SJCRH30 (cell line): ENCODE results near the gene ELAPOR1. TPM values are rescaled to one million over a fixed set of nuclear protein-coding genes. Genes with fewer than 3 reads are reported as not detected.
"Not testable (repeated sequence)": the region's sequence is repeated elsewhere in the genome, so short reads cannot be mapped to it uniquely, and the experiment has no call there.

Experiments used
- DNase-seq, 2 experiments: peaks; one replicate each; pipeline ENCODE4 v3.0.0-alpha.2; 2015 to 2020
- H3K27ac ChIP-seq: fragments of 250-450 bp; sonication (Bioruptor Pico); 2 replicates; pipeline ENCODE4 v1.5.1; 2020; ENCODE audit warnings: mild to moderate bottlenecking, moderate library complexity
- H3K27me3 ChIP-seq: fragments of 250-450 bp; sonication (Bioruptor Pico); 2 replicates; pipeline ENCODE4 v1.5.1; 2020; ENCODE audit warnings: mild to moderate bottlenecking, moderate library complexity
- H3K36me3 ChIP-seq: fragments of 250-450 bp; sonication (Bioruptor Pico); 2 replicates; pipeline ENCODE4 v1.5.1; 2020; ENCODE audit warnings: mild to moderate bottlenecking, moderate library complexity
- H3K4me1 ChIP-seq: fragments of 250-450 bp; sonication (Bioruptor Pico); 2 replicates; pipeline ENCODE4 v1.5.1; 2020; ENCODE audit warnings: mild to moderate bottlenecking, moderate library complexity
- H3K4me3 ChIP-seq: fragments of 250-450 bp; sonication (Bioruptor Pico); 2 replicates; pipeline ENCODE4 v1.5.1; 2020; ENCODE audit warnings: mild to moderate bottlenecking, moderate library complexity
- H3K9me3 ChIP-seq: fragments of 250-450 bp; sonication (Bioruptor Pico); replicated peaks from 2 replicates; pipeline ENCODE4 v1.5.1; 2020; ENCODE audit warnings: mild to moderate bottlenecking, moderate library complexity
- total RNA-seq: library from RNA; depleted of rRNA; stranded (reverse); fragments of >200 nt; shearing (Covaris generic); gene quantifications from 2 replicates; pipeline ENCODE4 v1.2.3, GENCODE V29; 2014

ELAPOR1 gene
- total RNA-seq, 1 experiment from 2014 or later, result not detected

DNA sequence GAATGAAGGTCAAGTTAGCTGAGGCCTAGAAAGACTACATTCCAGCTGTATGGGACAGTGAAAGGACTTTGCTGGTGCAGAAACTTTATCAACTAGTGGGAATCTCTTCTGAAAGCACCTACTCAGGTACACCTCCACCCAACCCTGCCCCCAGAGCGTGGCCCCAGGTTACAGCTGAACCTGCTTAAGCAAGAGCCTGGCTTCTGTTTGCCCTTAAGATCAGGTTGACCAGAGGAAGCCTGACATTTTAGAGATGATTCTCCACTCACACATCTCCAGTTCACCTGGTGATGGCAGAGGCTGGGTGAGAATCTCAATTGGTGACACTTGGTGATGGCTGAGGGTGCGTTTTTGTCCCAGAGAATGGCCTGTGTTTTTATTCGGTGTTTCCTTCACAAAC, 24.0 kb downstream of the ELAPOR1 start:
- Histone ChIP-seq H3K27ac (no peak overlapping the region), H3K4me1 (no peaks in the 10 kb centered on the region), H3K36me3 (no peaks in the 10 kb centered on the region), H3K4me3 (no peak overlapping the region), H3K9me3 (no peaks in the 10 kb centered on the region), H3K27me3 (no peaks in the 10 kb centered on the region)
- no peak for DNase-seq

DNA sequence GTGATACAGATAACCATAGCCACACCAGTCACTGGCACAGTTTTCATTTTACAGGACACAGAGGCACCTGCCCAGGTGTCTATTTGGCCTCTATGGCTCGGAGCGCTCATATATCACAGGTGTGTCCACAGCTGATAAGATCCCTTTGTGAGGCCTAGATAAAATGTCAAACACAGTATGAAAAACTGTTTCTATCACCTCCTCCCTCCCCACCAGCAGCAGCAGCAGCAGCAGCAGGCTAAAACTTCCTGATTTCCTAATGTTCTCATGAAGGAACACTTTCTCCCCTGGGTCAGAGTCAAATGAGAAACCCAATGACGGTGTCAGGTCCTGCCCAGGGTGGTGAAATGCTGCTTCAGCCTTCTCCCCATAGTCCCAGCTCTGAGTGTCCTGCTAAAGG, 24.4 kb downstream of the ELAPOR1 start:
- no peaks in the 10 kb centered on the region for H3K9me3 ChIP-seq
- H3K27me3 ChIP-seq, result no peaks in the 10 kb centered on the region
- no peaks in the 10 kb centered on the region for H3K36me3 ChIP-seq
- H3K4me3 ChIP-seq, result no peak overlapping the region
- no peak for DNase-seq
- H3K4me1 ChIP-seq, result no peaks in the 10 kb centered on the region
- no peak overlapping the region for H3K27ac ChIP-seq

DNA sequence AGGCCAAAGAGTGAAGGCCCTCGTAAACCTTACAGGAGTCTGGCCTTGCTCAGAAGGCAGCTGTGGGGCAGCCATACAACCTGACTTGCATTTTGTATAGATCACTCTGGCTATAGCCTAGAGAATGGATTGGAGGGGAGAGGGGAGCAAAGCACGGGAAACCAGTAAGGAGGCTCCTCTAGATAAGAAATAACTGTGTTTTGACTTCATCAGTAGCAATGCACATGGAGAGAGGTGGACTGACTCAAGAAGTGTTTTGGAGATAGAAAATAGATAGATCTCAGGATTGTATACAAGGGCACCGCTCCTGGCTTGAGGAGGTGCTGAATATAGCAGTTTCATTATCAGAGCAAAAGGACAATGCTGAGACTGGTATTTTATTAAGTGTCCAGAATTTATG, 26.5 kb downstream of the ELAPOR1 start:
- Histone ChIP-seq H3K4me3 (no peak overlapping the region), H3K27ac (no peak overlapping the region), H3K36me3 (no peaks in the 10 kb centered on the region), H3K9me3 (no peaks in the 10 kb centered on the region), H3K27me3 (no peaks in the 10 kb centered on the region), H3K4me1 (no peaks in the 10 kb centered on the region)
- no peak for DNase-seq

DNA sequence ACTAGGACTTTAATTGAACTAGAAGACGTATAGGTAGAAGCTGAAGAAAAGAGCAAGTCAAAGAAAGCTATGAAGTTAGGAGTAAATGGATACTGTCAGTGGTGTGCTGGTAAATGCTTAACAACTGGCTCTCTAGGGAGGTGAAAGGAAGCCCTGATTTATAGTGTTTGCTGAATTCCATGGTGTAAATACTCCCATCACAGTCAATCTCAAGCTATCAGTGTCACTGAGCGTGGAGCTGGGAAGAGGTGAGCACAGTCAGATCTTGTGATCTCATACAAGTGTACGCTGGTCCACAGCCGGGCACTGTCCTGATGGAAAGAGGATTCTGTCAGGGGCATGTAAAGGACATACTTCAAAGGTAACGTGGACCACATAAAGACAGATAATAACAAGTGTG, 28.3 kb downstream of the ELAPOR1 start:
- Histone ChIP-seq H3K4me3 (no peak overlapping the region), H3K27ac (no peak overlapping the region), H3K4me1 (no peaks in the 10 kb centered on the region)

DNA sequence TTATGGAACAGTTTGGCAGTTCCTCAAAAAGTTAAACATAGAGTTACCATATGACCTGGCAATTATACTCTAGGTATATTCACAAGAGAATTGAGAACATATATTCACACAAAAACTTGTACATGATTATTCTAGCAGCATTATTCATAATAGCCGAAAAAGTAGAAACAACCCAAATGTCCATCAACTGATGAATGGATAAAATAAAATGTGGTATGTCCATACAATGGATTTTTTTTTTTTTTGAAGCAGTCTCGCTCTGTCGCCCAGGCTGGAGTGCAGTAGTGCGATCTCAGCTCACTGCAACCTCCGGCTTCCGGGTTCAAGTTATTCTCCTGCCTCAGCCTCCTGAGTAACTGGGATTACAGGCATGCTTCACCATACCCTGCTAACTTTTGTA, 28.8 kb downstream of the ELAPOR1 start:
- not testable (repeated sequence) for DNase-seq, H3K9me3 ChIP-seq, H3K4me1 ChIP-seq, H3K27me3 ChIP-seq, H3K36me3 ChIP-seq, H3K27ac ChIP-seq, H3K4me3 ChIP-seq

More for the DNA sequence above, 28.3 kb downstream of the ELAPOR1 start:
- Histone ChIP-seq H3K9me3 (no peaks in the 10 kb centered on the region), H3K27me3 (no peaks in the 10 kb centered on the region), H3K36me3 (no peaks in the 10 kb centered on the region)
- DNase-seq, result no peak

DNA sequence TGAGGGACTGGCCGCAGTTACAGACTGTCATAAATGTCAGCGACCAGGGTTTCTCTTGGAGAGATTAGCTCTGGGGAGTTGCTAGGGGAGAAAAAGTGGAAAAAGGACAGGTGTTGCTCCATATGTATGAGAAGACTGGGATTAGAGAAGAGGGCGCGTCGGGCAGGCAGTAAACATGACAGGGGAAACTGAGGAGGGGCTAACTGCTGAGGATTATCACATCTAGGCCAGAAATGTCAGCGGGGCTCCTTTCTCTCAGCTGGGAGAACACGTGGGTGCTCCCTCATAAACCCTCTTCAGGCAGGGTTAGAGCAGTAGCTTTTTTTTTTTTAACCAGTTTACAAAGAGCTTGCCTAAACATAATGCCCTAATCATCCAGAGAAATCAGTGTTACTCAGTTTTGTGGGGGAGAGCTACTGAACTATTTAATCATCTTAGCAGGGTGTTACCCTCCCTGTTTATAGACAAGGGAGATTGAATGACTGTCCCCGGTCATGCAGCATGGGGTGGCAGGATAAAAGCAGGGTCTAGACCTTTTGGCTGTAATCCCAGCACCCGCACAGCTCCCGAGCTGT, 35.2 kb downstream of the ELAPOR1 start:
- no peak for DNase-seq
- Histone ChIP-seq H3K36me3 (no peaks in the 10 kb centered on the region), H3K4me3 (no peak overlapping the region), H3K27me3 (peaks cover 4% of the 10 kb centered on the region; the same call in 1 of the 2 replicates), H3K27ac (no peak overlapping the region), H3K9me3 (no peaks in the 10 kb centered on the region), H3K4me1 (peaks cover 4% of the 10 kb centered on the region; the same call in 1 of the 2 replicates)

DNA sequence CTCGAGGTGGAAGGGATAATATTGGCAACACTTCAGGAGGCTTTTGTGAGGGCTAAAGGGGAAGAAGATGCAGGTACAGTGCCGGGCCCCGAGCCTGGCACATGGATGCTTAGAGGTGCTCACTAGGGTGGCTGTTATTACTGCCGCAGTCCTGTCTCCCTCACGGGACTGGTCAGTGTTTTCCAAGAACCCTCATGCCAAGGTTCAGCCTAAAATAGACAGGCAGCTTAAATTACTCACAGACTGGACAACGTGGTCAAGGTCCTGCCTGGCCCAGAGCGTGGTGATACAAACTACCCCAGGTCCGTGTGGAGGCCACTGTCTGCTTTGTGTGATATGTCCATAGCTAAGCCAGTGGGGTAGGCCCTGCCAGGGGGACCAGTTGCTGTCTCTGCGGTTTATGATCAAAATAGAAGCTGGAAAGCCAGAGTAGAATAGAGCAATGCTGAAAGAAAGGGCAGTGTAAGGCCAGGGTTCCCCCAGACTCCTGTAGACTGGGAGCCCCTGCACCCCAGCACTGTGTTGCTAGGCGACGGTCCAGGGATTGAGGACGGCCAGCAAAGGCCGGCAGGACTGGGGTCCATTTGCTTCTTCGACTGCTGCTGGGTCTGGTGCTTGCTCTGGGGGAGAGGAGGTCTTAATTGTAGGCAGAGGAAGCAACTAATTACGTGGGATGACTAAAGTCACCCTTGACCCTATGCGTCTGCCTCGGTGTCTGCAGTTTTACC, 36.1 kb downstream of the ELAPOR1 start:
- Histone ChIP-seq H3K36me3 (no peaks in the 10 kb centered on the region), H3K9me3 (no peaks in the 10 kb centered on the region), H3K27me3 (peaks cover 4% of the 10 kb centered on the region; the same call in 1 of the 2 replicates), H3K27ac (no peak overlapping the region), H3K4me3 (no peak overlapping the region), H3K4me1 (peaks cover 4% of the 10 kb centered on the region; the same call in 1 of the 2 replicates)
- no peak for DNase-seq

DNA sequence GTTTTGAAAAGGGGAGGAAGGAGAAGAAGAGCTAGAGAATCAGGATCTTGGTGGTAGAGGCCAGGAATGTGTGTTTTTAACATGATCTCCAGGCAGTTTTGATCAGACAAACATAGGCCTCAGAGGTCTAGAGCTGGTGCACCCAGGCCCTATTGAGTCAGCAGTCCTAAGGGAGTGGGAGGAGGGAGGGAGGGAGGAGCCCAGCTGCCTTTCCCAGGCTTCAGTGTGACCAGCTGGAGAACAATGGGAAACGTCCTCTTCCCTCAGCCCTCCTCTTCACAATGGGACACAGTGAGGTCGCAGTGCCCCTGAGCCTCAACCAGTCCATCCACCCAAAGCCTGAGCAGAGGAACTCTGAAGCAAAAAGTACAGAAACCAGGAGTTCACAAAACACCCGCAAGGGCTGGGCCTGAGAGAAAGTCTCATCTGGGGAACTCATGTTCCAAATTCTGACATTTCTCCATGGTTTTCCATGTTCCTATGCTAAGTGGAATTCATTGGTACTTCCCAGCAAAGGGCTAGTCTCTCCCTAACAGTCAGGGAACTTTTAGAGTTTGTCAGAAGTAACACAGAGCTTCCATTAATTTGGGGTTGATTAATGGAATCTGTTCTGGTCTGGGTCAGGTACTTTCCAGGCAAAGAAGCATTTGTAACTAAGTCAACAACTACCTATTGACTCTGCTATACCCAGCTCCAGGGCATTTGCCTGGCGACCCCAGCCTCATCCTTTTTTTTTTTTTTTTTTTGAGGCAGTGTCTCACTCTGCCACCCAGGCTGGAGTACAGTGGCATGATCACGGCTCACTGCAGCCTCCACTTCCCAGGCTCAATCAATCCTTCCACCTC, 37.5 kb downstream of the ELAPOR1 start:
- Histone ChIP-seq H3K9me3 (no peaks in the 10 kb centered on the region), H3K4me3 (no peak overlapping the region), H3K36me3 (no peaks in the 10 kb centered on the region), H3K4me1 (peaks cover 4% of the 10 kb centered on the region; the same call in 1 of the 2 replicates), H3K27ac (no peak overlapping the region), H3K27me3 (peaks cover 4% of the 10 kb centered on the region; the same call in 1 of the 2 replicates)
- DNase-seq, result peak; percentile 10 to 31

DNA sequence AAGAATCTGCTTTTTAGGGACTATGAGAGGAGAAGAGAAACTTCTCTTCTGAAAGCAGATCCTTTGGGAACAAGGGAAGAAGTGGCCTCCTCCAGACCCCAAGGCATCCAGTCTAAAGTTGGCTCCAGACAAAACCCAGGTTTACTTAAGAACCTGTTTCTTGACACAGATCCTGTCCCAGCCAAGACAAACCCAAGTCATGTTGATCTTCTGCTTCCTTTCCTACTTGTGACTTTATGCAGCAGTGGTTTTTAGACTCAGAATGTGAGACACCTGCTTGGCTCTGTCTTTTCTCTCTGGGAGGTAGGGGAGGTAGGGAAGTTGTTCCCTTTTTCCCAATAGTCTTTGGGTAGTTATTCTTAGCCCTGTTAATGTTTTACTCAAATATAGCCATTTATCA, 38.3 kb downstream of the ELAPOR1 start:
- peaks cover 4% of the 10 kb centered on the region; the same call in 1 of the 2 replicates for H3K27me3 ChIP-seq
- no peaks in the 10 kb centered on the region for H3K9me3 ChIP-seq
- no peak for DNase-seq
- no peaks in the 10 kb centered on the region for H3K36me3 ChIP-seq
- H3K4me3 ChIP-seq, result no peak overlapping the region
- no peak overlapping the region for H3K27ac ChIP-seq
- H3K4me1 ChIP-seq, result peaks cover 4% of the 10 kb centered on the region; the same call in 1 of the 2 replicates

DNA sequence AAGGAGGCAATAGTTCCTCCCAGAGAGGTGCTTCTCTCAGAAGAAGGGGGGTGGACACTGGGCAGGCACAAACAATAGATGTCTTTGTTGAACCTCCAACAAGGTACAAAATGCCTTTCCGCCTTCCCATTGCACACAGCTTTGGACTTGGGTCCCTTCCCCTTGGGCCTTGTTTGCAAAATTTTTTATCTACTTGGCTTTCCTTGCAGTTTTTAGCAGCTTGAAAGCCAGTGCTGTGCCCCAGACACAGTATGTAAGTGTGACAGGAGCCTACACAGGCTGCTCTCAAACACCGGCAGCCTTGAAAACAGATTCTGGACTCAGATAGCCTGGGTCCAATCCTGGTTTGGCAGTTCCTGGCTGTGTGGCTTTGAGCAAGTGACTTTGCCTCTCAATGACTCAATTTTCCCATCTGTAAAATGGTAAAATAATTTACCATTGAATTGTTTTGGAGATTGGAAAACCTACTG, 43.0 kb downstream of the ELAPOR1 start:
- no peak overlapping the region for H3K27ac ChIP-seq
- DNase-seq, result no peak

DNA sequence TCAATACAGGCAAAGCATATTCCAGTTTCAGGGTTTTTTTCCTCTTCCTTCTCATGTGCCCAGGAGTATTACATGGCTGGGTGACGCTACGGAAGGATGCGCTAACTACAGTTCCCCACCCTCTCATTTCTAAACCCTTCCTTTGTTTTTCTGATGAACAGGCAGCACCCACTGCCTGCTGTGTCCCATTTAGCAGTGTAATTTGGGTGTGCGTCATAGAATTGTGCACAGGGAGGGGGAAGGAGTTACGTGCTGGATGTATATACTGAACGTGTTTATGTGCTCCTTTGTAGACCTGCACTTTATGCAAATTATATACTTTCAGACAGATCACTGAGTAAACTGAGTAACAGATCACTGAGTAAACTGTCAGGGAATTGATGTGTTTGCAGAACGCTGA, 44.5 kb downstream of the ELAPOR1 start:
- no peak for DNase-seq
- no peaks in the 10 kb centered on the region for H3K9me3 ChIP-seq
- H3K27me3 ChIP-seq, result no peaks in the 10 kb centered on the region
- no peak overlapping the region for H3K4me3 ChIP-seq
- H3K36me3 ChIP-seq, result no peaks in the 10 kb centered on the region
- peaks cover 8% of the 10 kb centered on the region for H3K4me1 ChIP-seq
- H3K27ac ChIP-seq, result no peak overlapping the region

More for the DNA sequence above, 43.0 kb downstream of the ELAPOR1 start:
- Histone ChIP-seq H3K27me3 (no peaks in the 10 kb centered on the region), H3K9me3 (no peaks in the 10 kb centered on the region), H3K4me3 (no peak overlapping the region), H3K36me3 (no peaks in the 10 kb centered on the region), H3K4me1 (peaks cover under 1% of the 10 kb centered on the region; the same call in 1 of the 2 replicates)

DNA sequence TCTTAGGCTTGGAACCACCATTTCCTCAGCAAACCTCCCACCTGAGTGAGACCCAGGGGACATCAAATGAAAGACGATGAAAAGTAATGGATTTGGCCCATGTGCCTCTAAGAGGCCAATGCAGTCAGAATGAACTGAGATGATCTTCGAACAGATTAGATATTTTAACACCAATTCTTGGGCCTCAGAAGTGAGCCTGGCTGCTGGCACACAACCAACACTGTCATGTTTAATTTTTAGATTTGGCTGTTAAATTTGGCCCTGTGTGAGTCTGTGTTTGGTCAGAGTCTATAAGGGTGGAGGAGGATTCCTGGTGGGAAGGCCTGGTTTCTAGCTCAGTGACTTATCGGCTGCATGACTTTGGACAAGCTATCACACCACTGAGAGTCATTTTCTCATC, 45.4 kb downstream of the ELAPOR1 start:
- no peak overlapping the region for H3K27ac ChIP-seq
- no peaks in the 10 kb centered on the region for H3K27me3 ChIP-seq
- no peaks in the 10 kb centered on the region for H3K36me3 ChIP-seq
- H3K4me1 ChIP-seq, result peaks cover 8% of the 10 kb centered on the region
- H3K9me3 ChIP-seq, result no peaks in the 10 kb centered on the region
- no peak overlapping the region for H3K4me3 ChIP-seq
- DNase-seq, result no peak

DNA sequence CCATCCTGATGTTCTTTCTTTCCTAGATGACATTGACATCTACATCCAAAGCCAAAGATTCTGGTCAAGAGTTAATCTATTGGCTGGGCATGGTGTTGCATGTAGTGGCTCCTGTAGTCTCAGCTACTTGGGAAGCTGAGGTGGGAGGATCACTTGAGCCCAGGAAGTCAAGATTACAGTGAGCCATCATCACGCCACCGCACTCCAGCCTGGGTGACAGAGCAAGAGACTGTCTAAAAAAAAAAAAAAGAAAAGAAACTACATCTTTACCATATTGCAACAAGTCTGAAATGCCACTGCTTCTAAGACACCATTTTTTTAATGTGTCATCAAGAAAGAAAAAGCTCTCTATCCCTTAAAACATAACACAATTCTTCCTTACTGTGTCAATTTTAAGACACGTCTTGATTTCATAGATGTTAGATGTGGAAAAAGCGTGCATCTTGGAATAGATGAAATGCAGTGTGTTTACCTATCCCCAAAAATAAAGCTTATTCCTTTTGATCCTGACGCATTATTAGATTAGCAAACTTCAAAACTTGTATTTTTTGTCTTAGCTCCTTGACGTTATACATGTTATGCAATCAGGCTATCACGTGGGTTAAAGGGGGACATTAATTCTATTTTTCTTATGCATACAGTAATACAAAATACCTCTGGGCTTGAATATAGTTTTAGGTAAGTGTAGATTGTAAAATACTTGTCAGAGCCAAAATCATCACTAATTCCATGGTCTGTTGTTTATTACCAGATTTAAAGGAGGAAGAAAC, 46.3 kb downstream of the ELAPOR1 start:
- no peak for DNase-seq
- Histone ChIP-seq H3K27me3 (no peaks in the 10 kb centered on the region), H3K36me3 (no peaks in the 10 kb centered on the region), H3K4me1 (peaks cover 8% of the 10 kb centered on the region), H3K27ac (no peak overlapping the region), H3K9me3 (no peaks in the 10 kb centered on the region), H3K4me3 (no peak overlapping the region)

DNA sequence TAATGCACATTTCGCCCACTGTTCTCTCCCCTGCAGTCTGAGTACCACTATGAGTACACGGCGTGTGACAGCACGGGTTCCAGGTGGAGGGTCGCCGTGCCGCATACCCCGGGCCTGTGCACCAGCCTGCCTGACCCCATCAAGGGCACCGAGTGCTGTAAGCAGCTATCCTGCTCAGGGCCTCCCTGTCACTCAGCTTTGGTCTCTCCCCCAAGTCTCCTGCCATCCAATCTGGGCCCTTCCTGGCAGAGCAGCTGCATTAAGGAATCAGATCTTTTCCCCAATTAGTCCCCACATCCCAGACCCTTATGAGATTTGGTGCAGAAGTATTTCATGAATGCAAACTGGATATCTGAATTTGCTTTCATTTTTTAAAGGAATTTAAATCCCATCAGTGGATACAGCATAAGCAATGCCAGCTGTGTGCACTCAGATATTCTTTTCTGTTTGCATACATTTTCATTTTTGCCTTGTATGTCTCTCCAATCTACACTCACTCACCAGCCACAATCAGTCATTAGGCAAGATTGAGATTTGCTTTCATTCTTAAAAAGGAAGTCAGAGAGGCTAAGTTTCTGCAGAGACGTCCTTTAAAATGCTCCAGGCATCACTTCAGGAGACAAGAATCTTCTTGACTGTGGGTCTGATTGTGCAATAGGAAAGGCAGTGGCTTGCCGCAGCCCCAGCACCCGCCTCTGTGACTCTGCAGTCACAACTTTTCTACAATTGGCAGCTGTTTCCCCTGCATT, 48.1 kb downstream of the ELAPOR1 start:
- Histone ChIP-seq H3K27me3 (0 out of 2 replicates have a peak, but pooled peaks cover 3% of the 10 kb centered on the region), H3K27ac (no peak overlapping the region), H3K9me3 (no peaks in the 10 kb centered on the region), H3K4me3 (no peak overlapping the region), H3K4me1 (peaks cover 8% of the 10 kb centered on the region), H3K36me3 (no peaks in the 10 kb centered on the region)
- peak; percentile 32 to 47 for DNase-seq
